ENCODE measurements around the gene RBM17.
"Not testable (repeated sequence)": the region's sequence is repeated elsewhere in the genome, so short reads cannot be mapped to it uniquely, and the experiment has no call there.

RBM17 gene, protein sequence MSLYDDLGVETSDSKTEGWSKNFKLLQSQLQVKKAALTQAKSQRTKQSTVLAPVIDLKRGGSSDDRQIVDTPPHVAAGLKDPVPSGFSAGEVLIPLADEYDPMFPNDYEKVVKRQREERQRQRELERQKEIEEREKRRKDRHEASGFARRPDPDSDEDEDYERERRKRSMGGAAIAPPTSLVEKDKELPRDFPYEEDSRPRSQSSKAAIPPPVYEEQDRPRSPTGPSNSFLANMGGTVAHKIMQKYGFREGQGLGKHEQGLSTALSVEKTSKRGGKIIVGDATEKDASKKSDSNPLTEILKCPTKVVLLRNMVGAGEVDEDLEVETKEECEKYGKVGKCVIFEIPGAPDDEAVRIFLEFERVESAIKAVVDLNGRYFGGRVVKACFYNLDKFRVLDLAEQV

DNA sequence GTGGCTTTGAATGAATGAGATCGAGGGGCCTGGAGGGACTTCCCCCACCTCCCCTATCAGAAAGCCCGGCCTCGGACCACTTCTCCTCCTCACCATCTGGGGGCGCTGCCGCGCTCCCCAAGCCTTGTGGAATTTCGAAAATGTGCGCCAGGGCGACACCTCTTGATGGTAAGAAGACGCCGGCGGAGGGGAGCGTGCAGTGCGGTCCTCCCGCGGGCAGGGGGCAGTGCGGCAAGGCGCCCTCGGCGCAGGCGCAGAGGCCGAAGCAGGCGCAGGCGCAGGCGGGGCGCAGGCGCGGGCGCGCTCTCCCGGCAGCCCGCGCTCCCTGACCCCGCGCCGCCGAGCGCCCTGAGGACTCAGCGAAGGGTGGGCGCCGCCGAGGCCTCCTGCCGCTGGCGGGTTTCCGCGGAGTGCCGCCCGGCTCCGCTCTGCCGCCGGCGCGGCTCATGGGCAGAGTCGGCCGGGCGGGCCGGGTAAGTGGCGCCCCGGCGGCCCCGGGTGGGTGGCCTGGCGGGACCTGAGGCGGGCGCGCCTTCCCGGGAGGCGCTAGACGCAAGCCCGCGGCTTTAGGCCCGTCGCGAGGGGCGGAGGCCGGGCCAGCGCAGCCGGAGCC, at the start of gene RBM17:
RBM17 (plus strand) TSS at position 314 of the 613 bp plus-strand sequence. CDS start 8,032 bp downstream, outside the sequence.
- Histone ChIP-seq H3K27ac (ENCODE audit: low read depth, low read length) (peak within 1 kb of the TSS; percentile 60; the same call in 1 of the 2 replicates), H3K9ac (ENCODE audit: low read length) (peak within 1 kb of the TSS; percentile 88), H3K4me3 (ENCODE audit: low read depth, low read length) (peak within 1 kb of the TSS; percentile 82), H3K9me3 (ENCODE audit: control insufficient read depth, insufficient read depth, low read depth, low read length) (no peaks in the 10 kb centered on the region), H3K27me3 (ENCODE audit: control insufficient read depth, insufficient read depth, low read length) (no peaks in the 10 kb centered on the region), H3K36me3 (ENCODE audit: control insufficient read depth, insufficient read depth, low read length) (no peaks in the 10 kb centered on the region), H3K4me1 (ENCODE audit: control insufficient read depth, insufficient read depth, low read length) (peaks cover 23% of the 10 kb centered on the region)

DNA sequence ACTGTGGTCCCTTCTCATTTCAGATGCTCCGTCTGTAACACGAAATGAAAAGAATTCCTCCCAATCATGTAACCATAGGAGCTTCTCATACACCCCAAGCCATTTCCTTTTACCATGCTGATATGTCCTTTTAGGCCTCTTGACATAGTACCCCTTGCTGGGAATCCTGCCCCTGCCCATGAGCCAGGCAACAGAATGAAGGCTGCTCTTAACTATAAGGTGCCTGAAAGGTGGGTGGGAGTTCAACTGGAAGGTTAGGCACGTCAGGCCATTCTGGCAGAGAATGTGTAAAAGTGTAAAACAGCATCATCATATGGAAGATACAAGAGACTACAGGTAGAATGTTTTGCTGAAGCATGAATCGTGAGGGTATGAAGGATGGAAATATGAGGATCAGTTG, 49.1 kb upstream of the RBM17 start:
- Histone ChIP-seq H3K9ac (ENCODE audit: low read length) (no peak overlapping the region), H3K27ac (ENCODE audit: low read depth, low read length) (no peak overlapping the region), H3K4me1 (ENCODE audit: control insufficient read depth, insufficient read depth, low read length) (no peaks in the 10 kb centered on the region), H3K9me3 (ENCODE audit: control insufficient read depth, insufficient read depth, low read depth, low read length) (0 out of 2 replicates have a peak, but pooled peaks cover 2% of the 10 kb centered on the region), H3K27me3 (ENCODE audit: control insufficient read depth, insufficient read depth, low read length) (no peaks in the 10 kb centered on the region), H3K36me3 (ENCODE audit: control insufficient read depth, insufficient read depth, low read length) (no peaks in the 10 kb centered on the region), H3K4me3 (ENCODE audit: low read depth, low read length) (no peak overlapping the region)

DNA sequence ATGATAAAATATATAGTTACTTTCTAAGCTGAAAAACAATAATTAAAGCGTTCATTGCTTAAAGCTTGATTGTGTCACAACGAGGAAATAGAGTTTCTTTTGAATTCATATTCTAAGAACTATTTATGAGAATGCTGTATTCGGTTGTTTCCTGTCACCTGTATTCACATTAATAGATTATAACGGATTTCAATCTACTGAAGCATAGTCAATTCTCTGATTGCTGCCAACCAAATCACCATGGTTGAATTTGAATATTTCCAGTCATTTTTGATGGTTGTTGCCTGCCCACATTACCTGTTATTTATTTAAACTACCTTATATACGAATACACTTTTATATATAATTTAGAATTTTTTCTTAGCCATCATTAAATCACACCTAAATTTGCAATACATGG, 48.6 kb upstream of the RBM17 start:
- H3K4me3 ChIP-seq (ENCODE audit: low read depth, low read length): no peak overlapping the region
- no peak overlapping the region for H3K27ac ChIP-seq (ENCODE audit: low read depth, low read length)
- no peaks in the 10 kb centered on the region for H3K36me3 ChIP-seq (ENCODE audit: control insufficient read depth, insufficient read depth, low read length)
- no peaks in the 10 kb centered on the region for H3K4me1 ChIP-seq (ENCODE audit: control insufficient read depth, insufficient read depth, low read length)
- H3K9me3 ChIP-seq (ENCODE audit: control insufficient read depth, insufficient read depth, low read depth, low read length): 0 out of 2 replicates have a peak, but pooled peaks cover 2% of the 10 kb centered on the region
- H3K27me3 ChIP-seq (ENCODE audit: control insufficient read depth, insufficient read depth, low read length): no peaks in the 10 kb centered on the region
- H3K9ac ChIP-seq (ENCODE audit: low read length): no peak overlapping the region

DNA sequence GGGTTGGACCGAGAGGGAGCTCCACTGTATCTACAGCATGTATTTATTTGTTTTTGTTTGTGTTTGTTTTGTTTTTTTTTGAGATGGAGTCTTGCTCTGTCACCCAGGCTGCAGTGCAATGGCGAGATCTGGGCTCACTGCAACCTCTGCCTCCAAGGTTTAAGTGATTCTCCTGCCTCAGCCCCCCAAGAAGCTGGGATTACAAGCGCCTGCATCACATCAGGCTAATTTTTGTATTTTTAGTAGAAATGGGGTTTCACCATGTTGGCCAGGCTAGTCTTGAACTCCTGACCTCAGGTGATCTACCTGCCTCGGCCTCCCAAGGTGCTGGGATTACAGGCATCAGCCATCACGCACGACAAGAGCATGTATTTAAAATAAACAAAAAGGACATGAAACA, 45.5 kb upstream of the RBM17 start:
- H3K4me3 ChIP-seq (ENCODE audit: low read depth, low read length); H3K27me3 ChIP-seq (ENCODE audit: control insufficient read depth, insufficient read depth, low read length); H3K27ac ChIP-seq (ENCODE audit: low read depth, low read length); H3K9ac ChIP-seq (ENCODE audit: low read length); H3K36me3 ChIP-seq (ENCODE audit: control insufficient read depth, insufficient read depth, low read length); H3K4me1 ChIP-seq (ENCODE audit: control insufficient read depth, insufficient read depth, low read length); H3K9me3 ChIP-seq (ENCODE audit: control insufficient read depth, insufficient read depth, low read depth, low read length): not testable (repeated sequence)

DNA sequence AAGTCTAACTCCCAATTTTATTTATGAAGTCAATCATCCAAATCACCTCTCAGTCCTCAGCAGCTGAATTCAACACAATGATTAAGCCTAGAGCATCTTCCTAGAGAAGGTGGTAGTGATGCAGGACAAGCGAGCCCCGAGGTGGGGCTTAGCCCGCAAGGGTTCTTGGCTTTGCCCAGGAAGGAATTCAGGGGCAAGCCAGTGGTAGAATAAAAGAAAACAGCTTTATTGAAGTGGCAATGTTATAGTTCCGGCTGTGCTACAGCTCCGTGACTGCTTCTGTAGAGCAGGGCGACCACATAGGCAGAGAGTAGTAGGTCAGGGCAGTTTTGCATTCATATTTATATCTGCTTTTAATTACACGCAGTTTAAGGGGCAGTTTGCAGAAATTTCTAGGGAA, 44.8 kb upstream of the RBM17 start:
- H3K36me3 ChIP-seq (ENCODE audit: control insufficient read depth, insufficient read depth, low read length): no peaks in the 10 kb centered on the region
- no peaks in the 10 kb centered on the region for H3K4me1 ChIP-seq (ENCODE audit: control insufficient read depth, insufficient read depth, low read length)
- H3K9ac ChIP-seq (ENCODE audit: low read length): no peak overlapping the region
- no peak overlapping the region for H3K4me3 ChIP-seq (ENCODE audit: low read depth, low read length)
- H3K27me3 ChIP-seq (ENCODE audit: control insufficient read depth, insufficient read depth, low read length): no peaks in the 10 kb centered on the region
- H3K9me3 ChIP-seq (ENCODE audit: control insufficient read depth, insufficient read depth, low read depth, low read length): 0 out of 2 replicates have a peak, but pooled peaks cover 2% of the 10 kb centered on the region
- no peak overlapping the region for H3K27ac ChIP-seq (ENCODE audit: low read depth, low read length)

DNA sequence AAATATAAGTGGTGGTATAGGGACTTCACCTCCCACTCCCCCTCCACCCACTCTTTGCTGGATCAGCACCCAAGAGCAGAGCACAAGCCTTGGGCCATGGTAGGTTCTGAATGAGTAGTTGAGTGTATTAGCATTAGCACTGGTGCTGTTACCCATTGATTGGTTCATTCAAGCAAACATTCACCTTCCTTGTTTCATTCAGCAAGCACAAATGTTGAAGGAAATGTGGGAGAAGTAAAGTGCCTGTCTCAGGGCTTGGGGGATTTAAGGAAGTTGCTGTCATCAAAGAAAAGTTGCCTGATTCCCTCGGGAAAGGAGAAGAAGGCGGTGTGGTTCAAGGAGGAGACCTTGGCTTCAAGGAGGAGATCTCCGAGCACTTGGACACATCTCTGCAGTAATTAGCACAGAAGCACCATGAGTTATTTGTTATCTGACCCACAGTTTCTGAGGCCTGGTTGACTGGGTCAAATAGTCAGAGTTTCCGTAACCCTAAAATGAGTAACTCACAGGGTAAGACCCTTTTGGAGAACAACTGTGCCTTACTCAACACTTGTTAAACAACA, 44.0 kb upstream of the RBM17 start:
- Histone ChIP-seq H3K36me3 (ENCODE audit: control insufficient read depth, insufficient read depth, low read length) (no peaks in the 10 kb centered on the region), H3K9ac (ENCODE audit: low read length) (no peak overlapping the region), H3K27me3 (ENCODE audit: control insufficient read depth, insufficient read depth, low read length) (no peaks in the 10 kb centered on the region), H3K4me1 (ENCODE audit: control insufficient read depth, insufficient read depth, low read length) (no peaks in the 10 kb centered on the region), H3K9me3 (ENCODE audit: control insufficient read depth, insufficient read depth, low read depth, low read length) (no peaks in the 10 kb centered on the region), H3K4me3 (ENCODE audit: low read depth, low read length) (no peak overlapping the region), H3K27ac (ENCODE audit: low read depth, low read length) (no peak overlapping the region)

DNA sequence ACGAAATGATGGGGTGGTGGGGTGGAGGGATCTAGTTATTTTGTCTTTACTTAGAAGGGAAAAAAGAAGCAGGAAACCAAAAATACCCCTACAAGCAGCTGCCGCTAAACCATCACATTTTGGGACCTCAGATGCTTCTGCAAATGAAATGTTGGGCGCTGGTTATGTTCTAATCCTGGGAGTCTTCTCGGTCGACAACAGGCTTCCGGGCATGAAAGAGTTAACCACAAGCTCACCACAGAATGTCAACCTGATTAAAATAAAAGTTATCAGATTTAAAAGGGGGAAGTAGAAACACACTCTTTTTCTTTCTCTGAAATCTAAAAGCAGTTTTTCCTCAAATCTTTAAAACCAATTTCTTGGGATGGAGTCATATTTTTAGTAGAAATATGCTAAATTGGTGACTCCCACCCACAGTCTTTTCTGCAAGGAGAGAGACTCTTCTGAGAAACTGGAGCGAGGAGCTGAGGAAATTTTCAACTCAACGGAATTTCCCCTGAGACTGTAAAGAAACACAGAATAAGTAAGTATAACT, 43.5 kb upstream of the RBM17 start:
- H3K4me1 ChIP-seq (ENCODE audit: control insufficient read depth, insufficient read depth, low read length): no peaks in the 10 kb centered on the region
- H3K4me3 ChIP-seq (ENCODE audit: low read depth, low read length): no peak overlapping the region
- no peak overlapping the region for H3K9ac ChIP-seq (ENCODE audit: low read length)

DNA sequence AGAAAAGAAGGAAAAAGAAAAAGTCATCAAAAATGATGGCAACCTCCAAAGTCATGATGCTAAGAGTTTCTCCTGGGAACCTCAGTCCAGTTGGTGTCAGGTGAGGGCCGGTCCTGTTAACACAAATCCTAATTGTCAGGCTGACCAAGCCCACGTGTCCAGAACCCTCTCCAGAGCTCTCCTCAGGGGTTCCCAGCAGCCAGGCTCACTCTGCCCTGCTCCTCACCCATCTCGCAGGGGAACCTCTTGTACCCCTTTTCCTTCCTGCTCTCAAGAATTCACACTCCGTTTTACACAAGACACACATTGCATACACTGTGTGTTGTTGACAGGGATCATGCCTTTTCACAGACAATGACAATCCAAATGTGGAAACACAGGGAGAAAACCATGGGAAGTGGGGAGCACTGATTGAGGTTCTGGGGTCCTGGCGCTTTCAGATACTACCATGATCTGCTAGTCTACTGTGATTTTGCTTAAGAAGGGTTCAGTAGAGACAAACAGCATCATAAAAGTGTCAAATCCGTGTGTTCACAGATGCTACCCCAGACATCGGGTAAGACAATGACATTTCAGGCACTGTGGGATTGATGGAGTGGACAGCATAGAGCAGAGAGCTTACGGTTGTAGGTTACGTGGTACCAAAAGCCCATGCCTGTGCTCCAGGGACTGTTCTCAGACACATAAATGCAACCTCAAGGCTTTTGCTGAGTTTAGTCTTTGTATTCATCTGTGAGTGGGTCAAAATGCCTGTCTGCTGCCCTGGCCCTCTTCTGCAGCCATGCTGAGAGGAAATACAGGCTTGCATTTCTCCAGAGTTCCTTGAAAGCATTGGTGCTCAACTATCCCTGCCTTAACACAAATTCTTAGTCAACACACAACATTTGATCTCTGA, 42.7 kb upstream of the RBM17 start:
- no peak overlapping the region for H3K27ac ChIP-seq (ENCODE audit: low read depth, low read length)
- H3K36me3 ChIP-seq (ENCODE audit: control insufficient read depth, insufficient read depth, low read length): no peaks in the 10 kb centered on the region
- H3K9ac ChIP-seq (ENCODE audit: low read length): no peak overlapping the region
- no peak overlapping the region for H3K4me3 ChIP-seq (ENCODE audit: low read depth, low read length)
- no peaks in the 10 kb centered on the region for H3K27me3 ChIP-seq (ENCODE audit: control insufficient read depth, insufficient read depth, low read length)
- no peaks in the 10 kb centered on the region for H3K9me3 ChIP-seq (ENCODE audit: control insufficient read depth, insufficient read depth, low read depth, low read length)
- no peaks in the 10 kb centered on the region for H3K4me1 ChIP-seq (ENCODE audit: control insufficient read depth, insufficient read depth, low read length)

More for the DNA sequence above, 43.5 kb upstream of the RBM17 start:
- H3K27me3 ChIP-seq (ENCODE audit: control insufficient read depth, insufficient read depth, low read length): no peaks in the 10 kb centered on the region
- H3K36me3 ChIP-seq (ENCODE audit: control insufficient read depth, insufficient read depth, low read length): no peaks in the 10 kb centered on the region
- H3K9me3 ChIP-seq (ENCODE audit: control insufficient read depth, insufficient read depth, low read depth, low read length): no peaks in the 10 kb centered on the region
- H3K27ac ChIP-seq (ENCODE audit: low read depth, low read length): no peak overlapping the region

DNA sequence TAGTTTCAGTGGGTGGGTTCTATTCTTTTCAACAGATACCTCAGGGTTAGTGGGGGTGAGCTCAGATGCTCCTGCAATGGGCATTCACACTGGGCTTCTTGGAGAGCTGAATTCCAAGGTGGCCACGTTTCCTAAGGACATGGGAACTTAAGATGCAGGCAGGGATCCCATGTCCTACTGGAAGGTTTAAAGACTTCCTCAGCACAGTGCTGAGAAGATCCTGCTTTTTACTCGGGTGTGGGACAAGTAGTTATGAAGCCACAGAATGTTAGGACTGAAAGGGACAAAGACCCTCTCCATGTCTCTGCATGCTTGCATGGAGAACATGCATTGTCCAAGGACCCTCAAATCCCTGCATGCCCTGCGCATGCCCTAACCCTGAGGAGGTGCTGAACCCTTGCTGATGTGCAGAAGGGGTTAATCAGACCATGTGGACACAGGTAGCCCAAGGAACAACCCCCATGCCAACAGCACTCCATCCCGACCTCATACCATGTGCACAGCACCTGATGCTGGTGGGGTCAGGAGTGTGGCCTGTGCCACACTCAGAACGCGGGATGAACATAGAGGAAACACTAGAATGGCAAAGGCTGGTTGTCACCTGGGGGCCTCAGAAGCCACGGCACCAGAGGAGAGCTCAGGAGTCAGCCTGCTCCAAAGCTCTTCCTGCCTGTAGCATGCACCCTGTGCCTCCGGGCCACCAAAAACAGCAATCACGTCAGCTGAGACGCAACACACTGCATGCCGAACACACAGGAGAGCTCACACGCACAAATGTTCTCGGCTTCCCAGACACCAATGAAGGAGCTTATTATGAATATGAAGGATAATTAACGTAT, 41.8 kb upstream of the RBM17 start:
- Histone ChIP-seq H3K4me1 (ENCODE audit: control insufficient read depth, insufficient read depth, low read length) (no peaks in the 10 kb centered on the region), H3K4me3 (ENCODE audit: low read depth, low read length) (no peak overlapping the region), H3K9me3 (ENCODE audit: control insufficient read depth, insufficient read depth, low read depth, low read length) (no peaks in the 10 kb centered on the region), H3K9ac (ENCODE audit: low read length) (no peak overlapping the region), H3K36me3 (ENCODE audit: control insufficient read depth, insufficient read depth, low read length) (no peaks in the 10 kb centered on the region), H3K27ac (ENCODE audit: low read depth, low read length) (no peak overlapping the region), H3K27me3 (ENCODE audit: control insufficient read depth, insufficient read depth, low read length) (no peaks in the 10 kb centered on the region)

DNA sequence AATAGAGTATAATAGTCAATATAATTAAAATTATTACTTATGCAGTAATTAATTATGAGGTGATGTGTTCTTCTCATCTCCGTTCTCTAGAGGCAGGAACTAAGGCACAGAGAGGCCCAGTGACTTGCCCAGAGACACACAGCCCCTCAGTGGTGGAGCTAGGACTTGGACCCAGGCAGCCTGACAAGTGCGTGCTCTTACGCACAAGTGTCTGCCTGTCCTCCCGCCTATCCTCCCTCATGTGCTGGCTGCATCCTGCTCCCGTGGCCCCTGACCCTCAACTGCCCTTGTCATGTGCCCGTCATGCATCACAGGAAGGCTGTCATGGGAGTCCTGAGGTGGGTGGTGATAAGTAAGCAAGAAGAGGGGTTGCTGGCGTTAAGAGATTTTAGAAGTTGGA, 41.0 kb upstream of the RBM17 start:
- H3K9ac ChIP-seq (ENCODE audit: low read length): no peak overlapping the region
- H3K4me1 ChIP-seq (ENCODE audit: control insufficient read depth, insufficient read depth, low read length): no peaks in the 10 kb centered on the region
- H3K27me3 ChIP-seq (ENCODE audit: control insufficient read depth, insufficient read depth, low read length): no peaks in the 10 kb centered on the region
- no peaks in the 10 kb centered on the region for H3K9me3 ChIP-seq (ENCODE audit: control insufficient read depth, insufficient read depth, low read depth, low read length)
- H3K27ac ChIP-seq (ENCODE audit: low read depth, low read length): no peak overlapping the region
- no peak overlapping the region for H3K4me3 ChIP-seq (ENCODE audit: low read depth, low read length)
- H3K36me3 ChIP-seq (ENCODE audit: control insufficient read depth, insufficient read depth, low read length): no peaks in the 10 kb centered on the region

Data from HUES6 (cell line).